Mesodermal cell (in vitro differentiated cells): ENCODE measurements around the gene CLASP1.

Experiments
- H3K27ac ChIP-seq: 2 replicates; pipeline ENCODE4 v1.7.0; 2013; ENCODE audit warnings: mild to moderate bottlenecking, low read depth, low read length, moderate library complexity; ENCODE audit not compliant: severe bottlenecking
- H3K36me3 ChIP-seq: 2 replicates; pipeline ENCODE4 v1.7.1; 2013; ENCODE audit warnings: mild to moderate bottlenecking, low read length, moderate library complexity; ENCODE audit not compliant: control insufficient read depth, insufficient read depth
- H3K4me1 ChIP-seq: one replicate; pipeline ENCODE4 v1.7.1; 2013; ENCODE audit warnings: mild to moderate bottlenecking, low read length; ENCODE audit not compliant: insufficient read depth, control insufficient read depth, poor library complexity, severe bottlenecking
- H3K4me3 ChIP-seq: 2 replicates; pipeline ENCODE4 v1.7.0; 2013; ENCODE audit warnings: low read length, control low read depth, mild to moderate bottlenecking; ENCODE audit not compliant: insufficient read depth, poor library complexity, severe bottlenecking; ENCODE audit errors: extremely low read depth
- H3K9me3 ChIP-seq: 2 replicates; pipeline ENCODE4 v1.7.1; 2013; ENCODE audit warnings: mild to moderate bottlenecking, low read length, moderate library complexity; ENCODE audit not compliant: control insufficient read depth
- WGBS, 2 experiments: methylation state at CpG; one replicate each; pipeline ENCODE4 v1.1.5; 2013; ENCODE audit warnings: missing lambda C conversion rate in 2 of 2; ENCODE audit not compliant: insufficient coverage in 2 of 2; 5-methylcytosine and 5-hydroxymethylcytosine counted together

CLASP1 gene

GRCh38 chr2:121502781-121503180 lies 146.5 kb downstream of the CLASP1 start:
- H3K36me3 ChIP-seq, result peaks cover 59% of the 10 kb centered on the region
- H3K27ac ChIP-seq, result no peak overlapping the region
- WGBS, 2 experiments, result 100% methylated on average over 1 to 2 of the region's 3 CpGs
- H3K4me1 ChIP-seq, result no peaks in the 10 kb centered on the region
- no peak overlapping the region for H3K4me3 ChIP-seq
- H3K9me3 ChIP-seq, result peaks cover 6% of the 10 kb centered on the region

GRCh38 chr2:121502246-121502645 lies 147.0 kb downstream of the CLASP1 start:
- H3K36me3 ChIP-seq, result peaks cover 59% of the 10 kb centered on the region
- peaks cover 6% of the 10 kb centered on the region for H3K9me3 ChIP-seq
- H3K4me1 ChIP-seq, result no peaks in the 10 kb centered on the region
- H3K27ac ChIP-seq, result no peak overlapping the region
- 83 to 91% methylated on average over 4 of the region's 5 CpGs for WGBS, 2 experiments
- H3K4me3 ChIP-seq, result no peak overlapping the region

DNA sequence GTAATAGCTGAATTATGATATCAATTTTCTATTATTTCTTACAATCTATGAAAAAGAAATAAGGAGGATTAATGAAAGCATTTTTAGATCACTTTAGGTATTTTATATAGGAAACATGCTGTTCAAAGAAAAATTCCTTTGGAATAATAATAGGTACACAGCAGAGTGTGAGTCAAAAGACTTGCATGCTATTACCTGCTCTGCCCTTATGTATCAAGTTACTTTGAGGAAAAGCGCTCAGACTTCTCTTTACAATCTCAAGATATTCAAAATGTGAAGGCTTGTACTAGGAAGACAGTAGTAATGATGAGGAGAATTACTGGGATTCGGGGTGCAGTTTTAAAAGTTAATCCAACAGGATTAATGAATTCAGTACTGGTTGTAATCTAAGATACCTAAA lies 147.7 kb downstream of the CLASP1 start:
- no peak overlapping the region for H3K27ac ChIP-seq
- no CpG with 5 or more reads among the region's 2 CpGs for WGBS, 2 experiments
- H3K4me1 ChIP-seq, result no peaks in the 10 kb centered on the region
- H3K4me3 ChIP-seq, result no peak overlapping the region
- peaks cover 59% of the 10 kb centered on the region for H3K36me3 ChIP-seq
- peaks cover 6% of the 10 kb centered on the region for H3K9me3 ChIP-seq

GRCh38 chr2:121501031-121501430 lies 148.2 kb downstream of the CLASP1 start:
- no peak overlapping the region for H3K4me3 ChIP-seq

GRCh38 chr2:121498731-121499130 lies 150.5 kb downstream of the CLASP1 start:
- 100% methylated on average over 1 of the region's 1 CpG; no CpG with 5 or more reads in 1 of the 2 experiments for WGBS, 2 experiments
- H3K4me1 ChIP-seq, result no peaks in the 10 kb centered on the region
- H3K9me3 ChIP-seq, result peaks cover 6% of the 10 kb centered on the region
- no peak overlapping the region for H3K27ac ChIP-seq
- no peak overlapping the region for H3K4me3 ChIP-seq
- H3K36me3 ChIP-seq, result peaks cover 52% of the 10 kb centered on the region

More at GRCh38 chr2:121501031-121501430, 148.2 kb downstream of the CLASP1 start:
- H3K36me3 ChIP-seq, result peaks cover 61% of the 10 kb centered on the region
- no peak overlapping the region for H3K27ac ChIP-seq
- H3K4me1 ChIP-seq, result no peaks in the 10 kb centered on the region
- WGBS, 2 experiments, result no CpG with 5 or more reads among the region's 1 CpG
- H3K9me3 ChIP-seq, result peaks cover 6% of the 10 kb centered on the region

- WGBS, 2 experiments, result 100% methylated on average over 1 of the region's 3 CpGs; no CpG with 5 or more reads in 1 of the 2 experiments
- Histone ChIP-seq H3K36me3 (peaks cover 9% of the 10 kb centered on the region), H3K27ac (no peak overlapping the region), H3K4me3 (no peak overlapping the region), H3K4me1 (no peaks in the 10 kb centered on the region), H3K9me3 (no peaks in the 10 kb centered on the region)
Observed at GRCh38 chr2:121492409-121492808, 156.9 kb downstream of the CLASP1 start.

DNA sequence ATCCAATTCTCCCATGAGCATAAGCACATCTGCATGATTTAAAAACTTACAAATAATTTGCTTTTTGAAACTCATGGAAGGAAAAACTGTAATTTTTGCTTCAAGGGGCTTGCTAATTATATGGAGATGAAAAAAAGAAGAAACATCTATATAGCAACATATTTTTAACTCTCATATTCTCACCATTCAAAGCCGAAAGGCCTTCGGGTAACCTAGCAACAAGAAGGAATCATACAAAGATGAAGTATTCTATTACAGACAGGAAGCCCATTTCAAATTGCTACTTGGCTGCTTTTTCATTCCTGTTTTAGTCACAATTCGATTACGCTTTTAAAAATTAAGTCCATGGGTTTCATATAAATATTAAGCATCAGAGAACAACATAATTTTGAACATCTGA lies 157.7 kb downstream of the CLASP1 start:
- WGBS, 2 experiments, result 100% methylated on average over 2 of the region's 4 CpGs; no CpG with 5 or more reads in 1 of the 2 experiments
- H3K36me3 ChIP-seq, result peaks cover 7% of the 10 kb centered on the region
- no peak overlapping the region for H3K27ac ChIP-seq
- H3K9me3 ChIP-seq, result no peaks in the 10 kb centered on the region
- no peak overlapping the region for H3K4me3 ChIP-seq
- no peaks in the 10 kb centered on the region for H3K4me1 ChIP-seq

GRCh38 chr2:121490584-121491133 lies 158.6 kb downstream of the CLASP1 start:
- WGBS, 2 experiments, result 100% methylated on average over 1 of the region's 3 CpGs
- H3K9me3 ChIP-seq, result no peaks in the 10 kb centered on the region
- no peak overlapping the region for H3K27ac ChIP-seq
- H3K4me3 ChIP-seq, result no peak overlapping the region
- no peaks in the 10 kb centered on the region for H3K4me1 ChIP-seq
- H3K36me3 ChIP-seq, result no peaks in the 10 kb centered on the region

DNA sequence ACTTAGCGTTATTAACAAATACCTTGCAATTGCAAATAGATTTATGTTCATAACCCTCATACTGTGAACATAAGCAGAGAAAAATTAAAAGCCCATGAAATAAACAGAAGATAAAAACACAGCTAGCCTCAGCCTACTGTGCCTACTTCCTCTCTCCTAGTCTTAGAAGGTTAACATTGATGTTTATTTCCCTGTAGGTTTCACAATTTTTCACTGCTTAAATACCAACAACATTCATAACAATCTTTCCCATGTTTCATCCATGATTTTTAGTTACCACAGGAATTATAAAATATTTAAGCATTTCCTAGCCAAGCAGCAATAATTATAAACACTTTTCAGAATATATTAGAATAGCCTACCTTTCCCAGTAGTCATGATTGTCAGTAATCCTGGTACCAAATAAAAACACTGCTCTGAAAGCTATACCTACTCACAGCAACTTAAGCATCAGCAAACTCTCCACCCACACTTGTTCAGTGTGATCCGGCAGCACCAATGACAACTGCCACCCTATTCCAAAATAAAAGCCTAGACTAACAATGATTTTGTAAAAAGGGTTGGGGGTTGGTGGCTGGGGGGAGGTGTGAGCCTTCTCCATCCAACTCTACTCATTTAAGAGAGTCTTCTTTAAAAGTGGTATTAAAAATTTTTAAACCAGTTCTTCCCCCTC lies 159.2 kb downstream of the CLASP1 start:
- Histone ChIP-seq H3K4me1 (no peaks in the 10 kb centered on the region), H3K27ac (no peak overlapping the region), H3K4me3 (no peak overlapping the region), H3K9me3 (no peaks in the 10 kb centered on the region), H3K36me3 (no peaks in the 10 kb centered on the region)
- WGBS, 2 experiments, result 86% methylated on average over 1 of the region's 2 CpGs; no CpG with 5 or more reads in 1 of the 2 experiments

- H3K27ac ChIP-seq, result no peak overlapping the region
Observed at GRCh38 chr2:121489284-121489683, 160.0 kb downstream of the CLASP1 start.

DNA sequence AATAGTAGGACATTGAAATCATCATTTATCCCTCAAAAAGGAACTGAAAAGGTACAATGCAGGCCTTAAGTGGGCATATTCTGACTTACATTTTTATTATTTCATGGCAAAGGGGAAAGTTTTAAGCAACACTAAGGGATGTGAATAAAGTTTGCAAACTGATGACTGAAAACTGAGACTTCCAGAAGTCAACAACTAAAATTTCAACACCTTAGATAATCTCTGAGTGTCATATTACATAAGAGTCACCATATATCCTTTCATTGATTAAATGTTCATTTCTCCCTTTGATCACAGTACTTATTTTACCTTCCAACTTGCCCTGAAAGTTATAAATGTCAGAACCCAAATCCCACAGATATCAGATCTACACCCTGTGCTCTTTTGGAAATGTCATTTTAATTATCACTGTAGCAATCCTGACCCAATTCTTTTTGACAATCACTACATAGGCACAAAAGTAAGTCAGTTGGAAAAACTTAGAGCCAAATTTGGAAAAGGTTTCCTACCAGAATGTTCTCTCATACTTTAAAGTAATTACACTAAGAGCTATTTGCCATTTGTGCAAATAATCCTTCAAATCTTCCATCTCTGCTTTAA lies 163.0 kb downstream of the CLASP1 start:
- H3K27ac ChIP-seq, result no peak overlapping the region

More at GRCh38 chr2:121489284-121489683, 160.0 kb downstream of the CLASP1 start:
- Histone ChIP-seq H3K9me3 (no peaks in the 10 kb centered on the region), H3K36me3 (peaks cover under 1% of the 10 kb centered on the region), H3K4me3 (no peak overlapping the region), H3K4me1 (no peaks in the 10 kb centered on the region)
- WGBS, 2 experiments, result no CpG with 5 or more reads among the region's 1 CpG

More for the DNA sequence above, 163.0 kb downstream of the CLASP1 start:
- peaks cover 11% of the 10 kb centered on the region for H3K36me3 ChIP-seq
- no peak overlapping the region for H3K4me3 ChIP-seq
- H3K4me1 ChIP-seq, result no peaks in the 10 kb centered on the region
- H3K9me3 ChIP-seq, result no peaks in the 10 kb centered on the region
